HuH-7 (cell line): ENCODE measurements around the gene PMEL.
"Not testable (repeated sequence)": the region's sequence is repeated elsewhere in the genome, so short reads cannot be mapped to it uniquely, and the experiment has no call there.

ENCODE experiments used
- DNase-seq: peaks from one replicate; pipeline ENCODE4 v3.0.0; 2011; ENCODE audit warnings: low spot score

PMEL gene

DNA sequence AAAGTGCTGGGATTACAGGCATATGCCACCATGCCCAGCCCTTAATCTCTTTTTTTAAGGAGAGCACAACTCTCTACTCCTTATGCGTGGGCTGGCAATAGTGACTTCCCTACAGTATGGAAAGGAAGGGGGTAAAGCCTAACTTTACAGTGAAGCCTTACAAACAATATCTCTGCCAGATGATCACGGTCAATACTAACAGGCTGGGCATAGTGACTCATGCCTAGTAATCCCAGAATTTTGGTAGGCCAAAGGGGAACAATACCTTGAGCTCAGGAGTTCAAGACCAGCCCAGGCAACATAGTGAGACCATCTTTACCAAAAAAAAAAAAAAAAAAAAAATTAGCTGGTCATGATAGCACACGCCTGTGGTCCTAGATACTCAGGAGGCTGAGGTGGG, 43.7 kb downstream of the PMEL start:
- DNase-seq = no peak

DNA sequence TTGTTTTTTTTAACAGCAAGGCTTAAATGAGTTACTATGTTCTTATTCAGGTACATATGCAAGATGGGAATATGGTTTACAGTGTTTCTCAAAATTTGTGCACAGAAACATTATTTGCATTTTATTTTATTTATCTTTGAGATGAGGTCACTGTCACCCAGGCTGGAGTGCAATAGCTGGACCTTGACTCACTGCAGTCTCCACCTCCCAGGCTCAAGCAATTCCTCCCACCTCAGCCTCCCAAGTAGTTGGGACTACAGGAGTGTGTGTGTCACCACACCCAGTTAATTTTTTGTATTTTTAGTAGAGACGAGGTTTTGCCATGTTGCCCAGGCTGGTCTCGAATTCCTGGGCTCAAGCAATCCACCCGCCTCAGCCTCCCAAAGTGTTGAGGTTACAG, 46.8 kb downstream of the PMEL start:
- not testable (repeated sequence) for DNase-seq

DNA sequence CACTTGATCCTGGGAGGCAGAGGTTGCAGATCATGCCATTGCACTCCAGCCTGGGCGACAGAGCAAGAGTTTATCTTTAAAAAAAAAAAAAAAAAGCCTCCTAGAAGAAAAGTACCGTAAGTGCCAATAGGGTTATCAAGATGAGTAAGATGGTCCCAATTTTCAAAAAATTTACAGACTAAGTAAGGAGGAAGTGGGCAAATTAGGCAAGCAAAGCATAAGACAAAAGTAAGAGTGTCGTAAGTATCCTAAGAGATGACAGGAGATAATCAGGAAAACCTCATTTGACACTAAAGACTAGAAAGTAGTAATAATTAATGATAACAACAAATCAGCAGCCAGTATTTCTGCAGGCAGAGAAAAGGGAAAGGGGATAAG, 50.4 kb downstream of the PMEL start:
- no peak for DNase-seq

DNA sequence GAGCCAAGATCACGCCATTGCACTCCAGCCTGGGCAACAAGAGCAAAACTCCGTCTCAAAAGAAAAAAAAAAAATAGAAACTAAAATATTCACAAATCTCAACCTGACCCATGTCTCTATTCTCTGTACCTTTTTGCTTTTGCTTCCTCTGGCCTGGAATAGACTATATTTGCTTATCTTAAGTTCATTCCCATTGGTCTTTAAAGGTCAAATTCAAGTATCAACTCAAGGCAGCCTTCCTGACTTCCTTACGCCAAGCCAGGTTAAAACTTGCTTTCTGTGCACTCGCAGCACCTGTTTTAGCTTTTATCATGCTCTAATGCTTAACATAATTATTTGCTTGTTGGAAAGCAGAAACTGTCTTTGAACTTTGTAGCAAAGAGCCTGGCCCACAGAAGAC, 52.9 kb downstream of the PMEL start:
- DNase-seq = no peak

DNA sequence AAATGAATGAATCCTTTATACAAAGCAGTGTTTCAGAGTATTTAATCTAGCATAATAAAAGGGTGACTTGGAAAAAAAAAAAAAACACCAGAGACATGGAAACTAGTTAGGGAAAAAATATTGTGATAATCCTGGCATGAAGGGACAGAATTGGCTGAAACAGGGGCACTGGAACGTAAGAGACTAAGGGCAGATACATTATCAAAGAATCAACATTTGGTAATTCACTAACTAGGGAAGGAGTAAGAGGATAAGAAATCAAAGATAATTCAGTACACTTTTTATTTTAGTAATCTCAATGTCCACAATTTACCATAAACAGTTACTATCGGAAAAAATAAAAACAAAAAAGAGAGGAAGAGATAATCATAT, 56.3 kb downstream of the PMEL start:
- no peak for DNase-seq

DNA sequence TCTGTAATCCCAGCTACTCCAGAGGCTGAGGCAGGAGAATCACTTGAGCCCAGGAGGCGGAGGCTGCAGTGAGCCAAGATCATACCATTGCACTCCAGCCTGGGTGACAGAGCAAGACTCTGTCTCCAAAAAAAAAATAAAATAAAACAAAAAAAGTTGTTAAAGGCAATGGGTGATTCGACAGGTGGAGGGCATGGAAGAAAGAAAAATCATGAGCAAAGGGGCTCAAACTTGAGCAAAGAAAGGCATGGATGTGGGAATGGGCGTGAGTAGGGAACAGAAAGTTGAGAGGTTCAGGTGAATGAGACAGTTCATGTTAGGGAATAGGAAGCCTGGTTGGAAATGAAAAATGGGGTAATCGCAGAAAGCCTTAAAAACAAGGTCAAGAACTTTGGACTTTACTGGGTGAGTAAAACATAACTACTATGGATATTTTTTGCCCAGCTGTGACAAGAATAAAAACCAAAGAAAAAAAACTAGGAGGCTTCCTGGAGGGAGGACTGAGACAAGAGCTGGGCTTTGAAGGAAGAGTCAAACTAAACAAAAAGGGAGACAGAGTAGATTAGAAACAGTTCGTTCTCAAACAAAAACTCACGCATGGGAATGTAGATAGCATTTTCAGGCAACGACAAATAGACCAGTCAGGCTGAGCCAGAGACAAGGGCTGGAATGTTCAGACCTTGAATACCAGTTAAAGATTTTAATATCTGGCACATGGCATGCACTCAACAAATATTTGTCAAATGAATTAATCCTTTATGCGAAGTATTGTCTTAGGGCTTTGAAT, 56.9 kb downstream of the PMEL start:
- DNase-seq = no peak

DNA sequence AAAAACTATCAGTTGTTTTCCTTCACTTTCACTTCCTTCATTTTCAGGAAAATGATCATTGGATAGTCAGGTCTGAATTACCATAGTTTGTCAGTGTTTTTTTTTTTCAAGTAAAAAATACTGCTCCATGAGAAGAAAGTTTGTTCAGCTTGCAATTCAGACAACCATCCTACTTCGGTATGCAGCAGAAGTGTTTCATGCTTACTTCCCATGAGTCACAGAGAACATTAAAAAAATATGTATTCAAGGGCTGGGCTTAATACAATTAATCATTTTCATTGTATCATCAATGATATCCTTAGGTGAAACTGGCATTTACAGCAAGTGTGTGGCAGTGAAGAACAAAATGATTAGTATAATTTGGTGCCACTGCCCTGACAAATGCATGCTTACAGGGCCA, 59.8 kb downstream of the PMEL start:
- DNase-seq = no peak
